HG03060 (cell line): ENCODE results near the gene BMP4.
"Not testable (repeated sequence)": the region's sequence is repeated elsewhere in the genome, so short reads cannot be mapped to it uniquely, and the experiment has no call there.

Source experiments
- ATAC-seq: cut with Tn5 transposase; IDR thresholded peaks from one replicate; pipeline ENCODE4 v1.9.1; 2021; ENCODE audit warnings: low read depth, moderate number of reproducible peaks; ENCODE audit not compliant: unreplicated experiment

Gene BMP4

GRCh38 chr14:53956427-53957201 lies at the start of gene BMP4:
Gene BMP4, minus strand, starts transcription at chr14:53956825. Its CDS starts 4,603 bp downstream, at chr14:53952222.
- no peak for ATAC-seq

- no peak for ATAC-seq
Measured at GRCh38 chr14:54003064-54003463, 46.4 kb upstream of the BMP4 start.

GRCh38 chr14:54002653-54003052 lies 46.0 kb upstream of the BMP4 start:
- no peak for ATAC-seq

- no peak for ATAC-seq
Measured at GRCh38 chr14:54001189-54001878, 44.7 kb upstream of the BMP4 start.

GRCh38 chr14:54000341-54000811 lies 43.8 kb upstream of the BMP4 start:
- ATAC-seq: no peak

GRCh38 chr14:53999061-53999488 lies 42.5 kb upstream of the BMP4 start:
- ATAC-seq: no peak

GRCh38 chr14:53996041-53996440 lies 39.4 kb upstream of the BMP4 start:
- ATAC-seq: no peak

- ATAC-seq: no peak
Measured at GRCh38 chr14:53993920-53994607, 37.4 kb upstream of the BMP4 start.

GRCh38 chr14:53990978-53991377 lies 34.4 kb upstream of the BMP4 start:
- ATAC-seq: no peak

- not testable (repeated sequence) for ATAC-seq
Measured at GRCh38 chr14:53986718-53987117, 30.1 kb upstream of the BMP4 start.

GRCh38 chr14:53984958-53985357 lies 28.3 kb upstream of the BMP4 start:
- not testable (repeated sequence) for ATAC-seq

GRCh38 chr14:53983112-53983511 lies 26.5 kb upstream of the BMP4 start:
- ATAC-seq: no peak

GRCh38 chr14:53982546-53982945 lies 25.9 kb upstream of the BMP4 start:
- no peak for ATAC-seq

GRCh38 chr14:53979747-53980642 lies 23.4 kb upstream of the BMP4 start:
- no peak for ATAC-seq

- no peak for ATAC-seq
Measured at GRCh38 chr14:53979113-53979681, 22.6 kb upstream of the BMP4 start.

GRCh38 chr14:53978194-53978593 lies 21.6 kb upstream of the BMP4 start:
- no peak for ATAC-seq

GRCh38 chr14:53975444-53975843 lies 18.8 kb upstream of the BMP4 start:
- ATAC-seq: no peak

GRCh38 chr14:53971521-53971920 lies 14.9 kb upstream of the BMP4 start:
- no peak for ATAC-seq

- no peak for ATAC-seq
Measured at GRCh38 chr14:53969326-53969725, 12.7 kb upstream of the BMP4 start.

- no peak for ATAC-seq
Measured at GRCh38 chr14:53968726-53969125, 12.1 kb upstream of the BMP4 start.
